GM10847 (cell line): ENCODE measurements around the gene FBLN2.

Experiments used
- POLR2A ChIP-seq: IDR thresholded peaks from 2 replicates; pipeline ENCODE4 v1.6.1; 2011; ENCODE audit not compliant: insufficient read length; ENCODE audit errors: extremely low read depth

Gene FBLN2

DNA sequence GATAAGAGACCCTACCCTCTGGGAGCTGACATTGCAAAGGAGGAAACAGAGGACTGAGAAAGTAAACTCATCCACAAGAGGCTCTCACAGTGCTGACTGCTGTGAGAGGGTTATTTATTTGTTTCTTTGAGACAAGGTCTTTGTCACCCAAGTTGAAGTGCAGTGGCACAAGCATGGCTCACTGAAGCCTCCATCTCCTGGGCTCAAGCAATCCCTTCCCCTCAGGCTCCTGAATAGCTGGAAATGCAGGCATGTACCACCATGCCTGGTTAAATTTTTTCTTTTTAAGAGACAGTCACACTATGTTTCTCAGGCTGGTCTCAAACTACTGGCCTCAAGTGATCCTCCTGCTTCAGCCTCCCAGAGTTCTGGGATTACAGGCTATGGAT lies 52.8 kb downstream of the FBLN2 start:
- no peak for TF ChIP-seq POLR2A

DNA sequence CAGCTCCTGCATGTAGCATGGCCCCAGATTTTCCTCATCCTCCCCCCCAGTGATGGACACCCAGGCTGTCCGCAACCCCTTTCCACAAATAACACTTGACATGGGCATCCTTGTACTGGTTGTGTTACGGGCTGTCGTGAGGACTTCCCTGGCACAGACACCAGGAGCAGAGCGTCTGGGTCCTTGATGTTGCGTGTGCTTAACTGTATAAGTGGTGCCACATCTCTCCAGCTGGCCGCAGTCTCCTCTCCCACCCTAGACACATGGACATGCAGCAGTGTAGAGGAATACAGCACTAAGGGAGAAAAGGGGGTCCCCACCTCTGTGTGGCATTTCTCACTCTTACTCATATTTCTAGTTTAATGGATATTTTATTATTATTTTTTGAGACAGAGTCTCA lies 56.6 kb downstream of the FBLN2 start:
- no peak for TF ChIP-seq POLR2A

DNA sequence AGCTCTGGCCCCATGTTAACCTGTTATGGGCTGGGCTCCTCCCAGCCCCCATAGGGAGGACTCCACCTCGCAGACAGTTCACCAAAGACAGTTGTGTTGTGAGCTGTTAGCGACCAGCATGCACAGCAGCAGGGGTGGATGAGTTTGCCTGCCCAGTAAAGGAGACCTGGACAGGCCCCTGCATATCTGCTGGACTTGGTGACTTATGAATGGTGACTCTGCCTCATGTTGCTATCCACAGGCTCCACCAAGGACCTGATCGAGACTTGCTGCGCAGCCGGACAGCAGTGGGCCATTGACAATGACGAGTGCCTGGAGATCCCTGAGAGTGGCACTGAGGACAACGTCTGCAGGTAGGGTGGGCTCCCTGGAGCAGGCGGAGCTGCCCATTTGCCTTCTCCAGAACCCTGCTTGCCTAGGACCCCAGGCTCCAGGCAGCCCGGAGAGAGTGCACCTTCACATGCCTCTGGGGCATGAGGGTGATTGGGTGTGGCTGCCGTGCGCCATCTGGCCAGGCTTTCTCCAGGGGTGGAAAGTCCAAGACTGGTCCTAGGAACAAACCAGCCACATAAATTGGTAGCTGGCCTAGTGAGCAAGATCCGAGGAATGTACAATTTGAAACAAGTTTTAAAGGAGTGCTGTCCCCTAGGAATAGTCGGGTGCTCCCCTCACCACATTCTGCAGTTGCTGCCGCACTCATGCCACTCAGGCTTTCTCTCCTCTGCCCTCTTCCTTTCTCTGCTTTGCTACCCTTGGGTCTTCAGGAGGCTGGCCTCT lies 59.1 kb downstream of the FBLN2 start:
- no peak for TF ChIP-seq POLR2A

DNA sequence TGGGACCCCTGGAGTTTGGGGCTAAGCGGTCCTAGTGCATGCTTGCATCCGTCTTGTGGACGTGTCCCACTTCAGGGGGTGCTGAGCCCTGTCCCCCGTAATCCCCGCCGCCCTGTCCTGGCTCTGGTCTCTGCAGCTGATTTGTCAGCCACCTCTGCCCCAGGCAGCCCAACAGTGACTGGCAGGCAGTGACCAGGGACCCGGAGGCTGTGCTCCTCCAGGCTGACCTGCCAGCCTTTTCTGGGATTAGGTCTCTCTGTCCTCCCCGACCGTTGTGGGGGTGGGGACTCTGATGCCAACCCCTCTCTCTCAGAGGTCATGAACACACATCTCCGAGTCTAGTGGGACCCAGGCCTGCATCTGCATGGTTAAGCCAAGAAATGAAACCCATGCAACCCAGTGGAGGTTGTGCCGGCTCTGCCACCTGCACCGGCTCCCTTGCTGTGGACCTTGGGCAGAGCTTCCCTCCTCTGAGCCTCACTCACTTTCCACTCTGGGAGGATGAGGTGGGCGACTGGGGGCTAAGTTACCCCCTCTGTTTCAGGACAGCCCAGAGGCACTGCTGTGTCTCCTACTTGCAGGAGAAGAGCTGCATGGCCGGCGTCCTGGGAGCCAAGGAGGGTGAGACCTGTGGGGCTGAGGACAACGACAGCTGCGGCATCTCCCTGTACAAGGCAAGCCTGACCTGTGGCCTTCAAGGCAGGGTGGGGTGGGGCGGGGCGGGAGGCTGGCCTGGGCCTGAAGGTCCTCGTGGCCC lies 60.2 kb downstream of the FBLN2 start:
- TF ChIP-seq POLR2A, result no peak

DNA sequence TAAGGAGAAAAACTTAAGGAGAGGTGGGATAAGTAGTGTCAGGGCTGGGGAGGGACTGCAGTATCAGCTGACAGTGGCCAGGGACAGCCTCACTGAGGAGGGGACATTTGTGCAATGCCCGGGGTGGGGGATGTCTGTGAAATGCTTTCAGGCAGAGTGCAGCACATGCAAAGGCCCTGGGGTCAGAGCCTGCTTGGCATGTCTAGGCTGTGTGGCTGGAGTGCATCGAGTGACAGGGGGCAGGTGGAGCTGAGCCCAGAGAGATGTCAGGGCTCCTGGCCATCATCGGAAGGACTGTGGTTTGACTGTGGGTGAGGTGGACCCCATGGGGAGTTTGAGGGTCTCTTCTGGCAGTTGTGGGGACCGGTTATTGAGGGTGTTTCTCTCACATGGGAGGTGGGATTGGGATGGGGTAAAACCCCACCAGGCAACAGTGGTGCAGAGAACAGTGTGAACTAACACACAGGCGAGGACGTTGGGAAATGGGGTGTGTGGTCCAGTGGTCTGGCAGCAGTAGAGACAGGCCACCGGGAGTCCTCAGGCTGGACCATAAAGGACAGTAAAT lies 61.2 kb downstream of the FBLN2 start:
- TF ChIP-seq POLR2A, result no peak

DNA sequence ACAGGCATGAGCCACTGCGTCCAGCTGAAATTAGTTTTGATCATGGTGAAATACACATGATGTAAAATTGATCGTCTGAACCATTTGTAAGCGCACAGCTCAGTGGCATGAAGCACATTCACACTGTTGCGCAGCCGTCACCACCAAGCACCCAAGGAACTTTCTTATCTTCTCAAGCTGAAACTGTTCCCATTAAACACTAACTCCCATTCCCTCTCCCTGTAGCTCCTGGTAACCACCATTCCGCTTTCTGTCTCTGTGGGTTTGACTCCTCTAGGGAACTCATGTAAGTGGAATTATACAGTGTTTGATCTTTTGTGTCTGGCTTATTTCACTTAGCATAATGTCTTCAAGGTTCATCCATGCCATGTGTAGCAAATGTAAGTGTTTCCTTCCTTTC lies 62.3 kb downstream of the FBLN2 start:
- no peak for TF ChIP-seq POLR2A

DNA sequence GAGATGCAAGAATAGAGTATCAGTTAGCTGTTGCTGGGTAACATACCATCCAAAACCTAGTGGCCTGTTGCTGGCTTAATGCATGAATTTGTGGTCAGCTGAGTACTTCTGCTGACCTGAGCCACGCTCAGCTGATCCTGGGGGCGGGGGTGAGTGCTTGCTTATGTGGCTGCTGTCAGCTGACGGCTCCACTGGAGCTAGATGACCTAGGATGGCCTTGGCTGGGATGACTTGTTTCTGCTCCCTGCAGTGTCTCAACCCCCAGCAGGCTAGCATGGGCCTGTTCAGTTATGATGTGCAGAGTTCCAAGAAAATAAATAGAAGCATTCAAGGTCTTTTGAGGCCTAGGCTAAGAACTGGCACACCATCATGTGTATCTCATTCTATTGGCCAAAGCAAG lies 63.9 kb downstream of the FBLN2 start:
- TF ChIP-seq POLR2A, result no peak

DNA sequence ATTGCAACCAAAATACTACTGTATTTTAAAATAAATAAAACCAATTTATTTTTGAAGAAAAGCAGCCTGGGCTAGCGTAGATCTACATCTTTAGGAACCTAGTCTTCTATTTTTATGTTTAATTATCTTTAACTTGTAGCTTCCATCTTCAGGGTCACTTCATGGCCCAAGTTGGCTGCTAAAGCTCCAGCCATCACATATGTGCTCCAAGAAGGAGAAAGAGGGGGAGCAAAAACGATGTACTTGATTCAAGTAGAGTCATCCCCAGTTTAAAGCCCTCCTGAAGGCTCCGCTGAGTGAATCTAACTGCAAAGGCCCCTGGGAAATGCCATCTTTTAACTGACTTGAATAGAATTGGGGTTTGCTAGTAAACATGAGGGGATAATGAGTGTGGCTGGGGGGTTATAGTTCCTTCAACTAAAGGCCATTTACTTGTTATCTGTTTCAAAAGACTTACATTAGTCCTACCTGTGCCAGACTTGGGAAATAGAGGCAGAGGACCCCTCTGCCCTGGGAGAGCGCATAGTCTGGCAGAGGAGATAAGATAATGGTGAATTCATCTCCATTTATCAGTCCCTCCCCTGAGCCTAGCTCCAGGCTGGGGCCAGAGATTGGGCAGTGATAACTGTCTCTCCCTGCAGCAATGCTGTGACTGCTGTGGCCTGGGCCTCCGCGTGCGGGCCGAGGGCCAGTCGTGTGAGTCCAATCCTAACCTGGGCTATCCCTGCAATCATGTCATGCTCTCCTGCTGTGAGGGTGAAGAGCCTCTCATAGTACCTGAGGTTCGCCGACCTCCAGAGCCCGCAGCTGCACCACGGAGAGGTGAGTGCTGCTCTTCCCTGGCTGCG lies 64.6 kb downstream of the FBLN2 start:
- no peak for TF ChIP-seq POLR2A

DNA sequence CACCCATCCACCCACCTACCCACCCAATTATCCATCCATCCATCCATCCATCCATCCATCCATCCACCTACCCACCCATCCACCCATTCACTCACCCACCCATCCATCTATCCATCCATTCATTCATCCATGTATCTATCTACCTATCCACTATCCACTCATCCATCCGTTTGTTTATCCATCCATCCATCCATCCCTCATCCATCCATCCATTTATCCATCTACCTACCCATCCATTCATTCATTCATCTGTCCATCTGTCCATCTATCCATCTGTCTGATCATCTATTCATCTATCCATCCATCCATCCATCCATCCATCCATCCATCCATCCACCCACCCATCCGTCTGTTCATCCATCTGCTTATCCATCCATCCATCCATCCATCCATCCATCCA lies 65.7 kb downstream of the FBLN2 start:
- no peak for TF ChIP-seq POLR2A

DNA sequence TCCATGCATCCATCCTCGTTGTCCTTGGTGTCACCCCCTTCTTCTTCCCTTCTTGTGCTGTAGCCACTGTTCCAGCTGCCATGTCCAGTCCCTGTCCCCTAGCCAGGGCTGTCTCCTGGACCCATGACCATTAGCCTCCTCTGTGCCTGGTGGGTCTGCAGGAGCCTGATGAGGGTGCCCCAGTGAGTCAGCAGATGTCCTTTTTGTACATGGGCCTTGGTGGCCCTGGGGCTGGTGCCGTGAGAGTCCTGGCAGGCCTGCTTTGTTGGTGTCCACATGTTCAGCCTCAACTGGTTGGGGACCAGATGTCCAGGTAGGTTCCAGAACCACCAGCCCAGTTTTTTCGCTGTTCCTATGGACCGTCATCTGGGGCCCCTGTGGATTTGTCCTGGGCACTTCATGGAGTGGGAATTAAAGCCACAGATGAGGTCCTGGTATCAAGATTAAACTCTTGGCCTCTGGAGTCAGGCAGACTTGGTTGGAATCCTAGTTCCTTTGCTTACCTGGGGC lies 66.1 kb downstream of the FBLN2 start:
- no peak for TF ChIP-seq POLR2A

DNA sequence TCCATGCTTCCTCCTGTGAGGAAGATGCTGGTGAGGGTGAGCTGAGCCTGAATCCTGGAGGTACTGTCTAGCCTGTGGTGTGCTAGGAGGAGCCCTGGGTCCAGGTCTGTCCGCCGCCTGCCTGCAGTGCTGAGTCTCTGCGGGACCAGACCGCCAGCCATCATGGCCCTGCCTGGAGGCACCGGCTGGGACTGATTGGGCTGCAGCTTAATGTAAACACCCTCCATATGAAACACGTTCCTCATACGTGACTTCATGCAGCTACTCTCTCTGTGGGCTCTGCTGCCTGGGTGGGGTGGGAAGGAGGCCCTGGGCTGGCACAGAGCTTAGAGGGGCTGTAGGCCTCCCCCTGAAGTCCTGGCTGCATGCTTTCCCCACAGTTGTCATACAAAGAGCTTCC lies 67.4 kb downstream of the FBLN2 start:
- TF ChIP-seq POLR2A, result no peak

DNA sequence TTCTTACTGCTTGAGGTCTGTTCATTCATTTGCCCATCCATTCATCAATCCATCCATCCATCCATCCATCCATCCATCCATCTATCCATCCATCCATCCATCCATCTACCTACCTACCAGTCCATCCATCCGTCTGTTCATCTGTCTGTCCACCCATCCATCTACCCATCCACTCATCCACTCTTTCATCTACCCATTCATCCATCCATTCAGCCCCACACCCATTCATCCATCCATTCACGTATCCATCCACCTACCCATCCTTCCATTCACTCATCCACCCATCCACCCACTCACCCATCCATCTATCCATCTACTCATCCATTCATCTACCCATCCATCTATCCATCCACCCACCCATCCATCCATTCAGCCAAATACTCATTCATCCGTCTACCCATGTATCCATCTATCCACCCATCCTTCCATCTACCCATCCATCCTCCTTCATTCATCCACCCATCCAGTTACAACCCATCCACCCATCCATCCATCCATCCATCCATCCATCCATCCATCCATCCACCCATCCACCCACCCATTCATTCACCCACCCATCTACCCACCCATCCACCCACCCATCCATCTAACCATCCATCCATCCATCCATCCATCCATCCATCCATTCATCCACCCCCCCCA lies 68.3 kb downstream of the FBLN2 start:
- no peak for TF ChIP-seq POLR2A

DNA sequence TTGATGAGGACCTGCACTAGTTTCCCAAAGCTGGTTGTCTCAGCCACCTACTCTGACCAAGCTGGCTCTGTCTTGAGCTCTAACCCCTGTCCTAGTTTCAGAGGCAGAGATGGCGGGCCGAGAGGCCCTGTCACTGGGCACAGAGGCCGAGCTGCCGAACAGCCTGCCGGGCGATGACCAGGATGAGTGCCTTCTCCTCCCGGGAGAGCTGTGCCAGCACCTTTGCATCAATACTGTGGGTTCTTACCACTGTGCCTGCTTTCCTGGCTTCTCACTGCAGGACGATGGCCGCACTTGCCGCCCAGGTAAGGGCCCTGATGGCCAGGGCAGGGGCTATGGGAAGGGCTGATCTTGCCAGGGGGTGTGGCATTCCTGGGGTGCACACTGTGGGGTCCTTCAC lies 69.1 kb downstream of the FBLN2 start:
- no peak for TF ChIP-seq POLR2A

DNA sequence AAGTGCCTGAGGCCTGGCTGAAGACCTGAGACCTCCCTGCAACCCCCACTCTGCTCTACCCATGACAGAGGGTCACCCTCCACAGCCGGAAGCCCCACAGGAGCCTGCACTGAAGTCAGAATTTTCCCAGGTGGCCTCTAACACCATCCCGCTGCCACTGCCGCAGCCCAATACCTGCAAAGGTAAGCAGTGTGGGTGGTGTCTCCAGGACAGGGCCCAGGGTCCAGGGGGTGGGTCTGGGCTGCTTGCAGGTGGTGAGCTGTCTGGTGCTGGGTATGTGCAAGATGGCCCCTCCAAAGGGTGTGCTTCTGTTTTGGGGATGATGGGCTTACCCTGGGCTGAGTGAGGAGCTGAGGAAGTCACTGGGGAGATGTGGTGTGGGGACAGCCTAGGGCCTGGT lies 69.9 kb downstream of the FBLN2 start:
- no peak for TF ChIP-seq POLR2A
